ENCODE measurements around the gene CXCL13. TPM values are rescaled to one million over a fixed set of nuclear protein-coding genes. Genes with fewer than 3 reads are reported as not detected.
"Not testable (repeated sequence)": the region's sequence is repeated elsewhere in the genome, so short reads cannot be mapped to it uniquely, and the experiment has no call there.

CXCL13 gene
- polyA plus RNA-seq, 4 donors = 0.33 to 0.92 (median 0.63) TPM

GRCh38 chr4:77652237-77652897 lies 46.7 kb downstream of the CXCL13 start:
- no peak for DNase-seq (ENCODE audit: low read depth in 4 of 4, low spot score in 2 of 4)

- DNase-seq (ENCODE audit: low read depth in 4 of 4, low spot score in 2 of 4) = no peak
Observed at GRCh38 chr4:77653162-77653758, 47.6 kb downstream of the CXCL13 start.

- DNase-seq (ENCODE audit: low read depth in 4 of 4, low spot score in 2 of 4) = not testable (repeated sequence)
Observed at GRCh38 chr4:77660318-77660717, 54.7 kb downstream of the CXCL13 start.

Other genes with a start within 250 kb of the CXCL13 start
- 10 to 100 TPM; 28.6 to 41.3 (median 34.0) TPM for gene CNOT6L, start 213.5 kb downstream of the CXCL13 start, polyA plus RNA-seq (ENCODE audit: insufficient read length in 4 of 4)